HL-60/S4 (cell line): ENCODE results near the gene MAGED4B.
"Not testable (repeated sequence)": the region's sequence is repeated elsewhere in the genome, so short reads cannot be mapped to it uniquely, and the experiment has no call there.

Experiments
- in situ Hi-C: fragments of 300-500 bp; cut with MboI; formaldehyde crosslinking; loops from 2 replicates; pipeline ENCODE4 v1.14.3; 2022; ENCODE audit warnings: low sequenced_read_pairs

Gene MAGED4B, protein sequence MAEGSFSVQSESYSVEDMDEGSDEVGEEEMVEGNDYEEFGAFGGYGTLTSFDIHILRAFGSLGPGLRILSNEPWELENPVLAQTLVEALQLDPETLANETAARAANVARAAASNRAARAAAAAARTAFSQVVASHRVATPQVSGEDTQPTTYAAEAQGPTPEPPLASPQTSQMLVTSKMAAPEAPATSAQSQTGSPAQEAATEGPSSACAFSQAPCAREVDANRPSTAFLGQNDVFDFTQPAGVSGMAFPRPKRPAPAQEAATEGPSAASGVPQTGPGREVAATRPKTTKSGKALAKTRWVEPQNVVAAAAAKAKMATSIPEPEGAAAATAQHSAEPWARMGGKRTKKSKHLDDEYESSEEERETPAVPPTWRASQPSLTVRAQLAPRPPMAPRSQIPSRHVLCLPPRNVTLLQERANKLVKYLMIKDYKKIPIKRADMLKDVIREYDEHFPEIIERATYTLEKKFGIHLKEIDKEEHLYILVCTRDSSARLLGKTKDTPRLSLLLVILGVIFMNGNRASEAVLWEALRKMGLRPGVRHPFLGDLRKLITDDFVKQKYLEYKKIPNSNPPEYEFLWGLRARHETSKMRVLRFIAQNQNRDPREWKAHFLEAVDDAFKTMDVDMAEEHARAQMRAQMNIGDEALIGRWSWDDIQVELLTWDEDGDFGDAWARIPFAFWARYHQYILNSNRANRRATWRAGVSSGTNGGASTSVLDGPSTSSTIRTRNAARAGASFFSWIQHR

GRCh38 chrX:52068666-52069640 is at the start of gene MAGED4B:
Gene MAGED4B, minus strand, starts transcription at chrX:52069183. Its CDS starts 1,011 bp downstream, at chrX:52068172.
- in situ Hi-C loops: not testable (repeated sequence)

- in situ Hi-C loops: no loop called here
Observed at GRCh38 chrX:52118262-52118661, 49.3 kb upstream of the MAGED4B start.

GRCh38 chrX:52082578-52082977 is 13.6 kb upstream of the MAGED4B start:
- in situ Hi-C loops: no loop called here

DNA sequence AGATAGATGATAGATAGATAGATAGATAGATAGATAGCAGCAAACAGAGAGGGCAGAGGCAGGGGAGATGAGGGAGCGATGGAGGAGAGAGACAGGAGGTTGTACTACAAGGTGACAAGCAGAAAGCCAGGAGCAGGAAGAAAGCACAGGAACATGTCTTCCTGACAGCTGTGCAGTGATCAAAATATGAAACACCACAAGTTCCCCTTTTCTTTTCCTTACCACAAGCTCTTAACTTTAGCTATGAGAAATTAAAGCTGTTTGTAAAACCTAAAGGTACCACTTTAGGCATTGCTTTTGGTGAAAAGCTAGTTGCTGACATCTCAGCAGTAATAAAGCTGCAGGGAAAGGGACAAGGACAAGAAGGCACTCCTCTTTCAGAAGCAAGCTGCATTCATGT is 9.1 kb upstream of the MAGED4B start:
- in situ Hi-C loops: no loop called here

- in situ Hi-C loops: not testable (repeated sequence)
Observed at GRCh38 chrX:52042288-52042687, 26.7 kb downstream of the MAGED4B start.

DNA sequence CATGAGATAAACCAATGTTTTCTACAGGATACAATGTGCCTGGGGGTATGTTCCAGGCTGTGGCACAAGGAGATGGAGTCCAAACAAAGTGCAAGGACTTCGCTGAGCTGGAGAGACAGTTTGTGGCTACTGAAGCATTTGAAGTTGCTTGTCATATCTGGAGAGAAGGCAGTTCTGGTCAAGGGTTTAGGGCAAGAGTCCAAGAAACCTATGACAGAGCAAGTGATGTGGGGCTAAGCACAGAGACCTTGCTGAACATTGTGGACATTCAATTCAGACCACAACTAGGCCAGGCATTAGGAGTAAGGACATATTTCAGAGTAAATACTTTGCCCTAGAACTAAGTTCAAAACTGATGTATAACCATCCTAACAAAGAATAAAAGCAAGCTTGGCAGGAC is 34.8 kb downstream of the MAGED4B start:
- in situ Hi-C loops: no loop called here

- in situ Hi-C loops: no loop called here
Observed at GRCh38 chrX:52031371-52031770, 37.6 kb downstream of the MAGED4B start.

DNA sequence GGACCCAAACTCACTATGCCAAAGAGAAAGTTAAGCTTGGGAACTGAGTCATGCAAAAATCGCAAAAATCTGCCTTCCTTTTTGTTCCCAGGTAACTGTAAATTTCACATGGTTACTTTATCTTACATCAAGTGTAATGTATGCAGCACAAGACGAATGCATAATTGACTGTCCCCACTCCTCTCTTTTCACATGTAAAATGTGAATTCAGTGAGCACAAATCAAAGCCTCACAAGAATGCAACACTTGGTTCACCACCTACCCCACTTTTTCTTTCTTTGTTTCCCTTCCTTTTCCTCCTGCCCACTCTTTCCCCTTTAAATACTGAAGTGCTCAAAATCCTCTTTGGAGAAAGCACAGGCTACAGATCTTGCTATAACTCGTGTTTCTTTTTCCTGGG is 53.2 kb downstream of the MAGED4B start:
- in situ Hi-C loops: no loop called here
